Stimulated activated CD8-positive, alpha-beta memory T cell treated with anti-CD3 and anti-CD28 coated beads, Interleukin-15, amount 100 ng/mL, for 48 hours (primary cell): ENCODE data around the gene SIK1.
"Not testable (repeated sequence)": the region's sequence is repeated elsewhere in the genome, so short reads cannot be mapped to it uniquely, and the experiment has no call there.

ENCODE experiments used
- DNase-seq, 2 donors: peaks; one replicate each; pipeline ENCODE4 v3.0.0-alpha.2; 2020; ENCODE audit warnings: low read depth in 2 of 2

SIK1 gene

GRCh38 chr21:43439316-43440075 lies 12.6 kb upstream of the SIK1 start:
- DNase-seq, result not testable (repeated sequence)

GRCh38 chr21:43436272-43436671 lies 9.3 kb upstream of the SIK1 start:
- not testable (repeated sequence) for DNase-seq

DNA sequence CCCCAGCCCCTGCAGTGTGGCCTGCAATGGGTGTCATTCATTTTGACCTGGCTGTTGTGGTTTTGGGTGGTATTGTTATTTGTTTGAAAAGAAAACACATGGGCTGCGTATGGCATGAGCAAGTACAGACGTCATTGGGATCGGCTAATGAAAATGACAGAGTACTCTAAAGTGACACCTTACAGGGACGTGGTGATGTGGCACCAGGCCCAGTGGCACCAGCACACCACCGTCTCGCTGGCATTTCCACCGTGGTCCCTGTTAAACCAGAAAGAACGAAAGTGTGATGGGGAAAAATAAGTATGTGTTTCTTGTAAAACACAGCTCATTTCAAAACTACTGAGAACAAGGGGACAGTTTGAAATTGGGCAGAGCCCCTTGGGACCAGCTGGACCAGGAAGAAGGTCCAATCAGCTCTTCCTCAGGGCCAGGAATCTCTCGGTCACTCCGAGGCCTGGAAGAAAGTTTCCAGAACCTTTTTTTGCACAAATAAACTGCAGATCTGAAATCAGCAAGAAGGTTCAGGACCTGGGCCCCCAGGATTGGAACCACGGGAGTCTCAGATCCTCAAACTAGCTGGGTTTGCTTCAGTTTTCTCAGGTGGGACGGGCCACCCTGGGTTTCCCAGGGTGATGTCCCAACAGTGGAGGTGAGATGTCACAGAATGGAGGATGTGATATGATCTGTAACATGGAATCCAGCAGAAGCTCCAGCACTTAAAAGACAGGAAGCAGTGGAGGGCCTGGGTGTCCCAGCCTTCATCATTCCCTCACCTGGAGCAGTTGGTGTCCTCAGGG lies 6.6 kb upstream of the SIK1 start:
- not testable (repeated sequence) for DNase-seq

DNA sequence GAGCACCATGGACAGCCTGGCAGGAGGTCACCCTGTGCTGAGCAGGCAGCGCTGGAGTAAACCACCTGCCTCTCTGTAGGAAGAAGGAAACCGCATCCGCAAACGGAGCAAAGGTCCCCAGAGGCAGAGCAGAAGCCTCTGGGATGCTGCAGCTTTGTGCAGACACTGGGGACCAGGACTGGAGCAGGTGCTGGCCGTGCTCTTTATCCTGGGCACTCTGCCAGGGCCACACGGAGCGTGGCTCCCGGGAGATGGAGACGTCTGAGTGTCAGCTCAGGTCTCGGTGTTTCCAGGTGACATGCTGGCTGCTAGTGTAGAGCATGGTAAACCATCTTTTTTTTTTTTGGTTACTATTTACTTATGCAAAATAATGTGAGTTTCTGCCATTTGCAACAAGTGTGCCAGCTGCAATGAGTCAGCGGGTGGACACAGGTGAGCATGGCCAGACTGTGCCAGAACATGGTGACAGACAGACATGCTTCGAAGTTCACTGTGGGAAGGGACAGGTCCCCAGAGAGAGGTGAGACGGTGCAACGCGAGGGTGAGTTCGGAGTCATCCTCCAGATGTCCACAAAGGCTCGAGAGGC lies 4.0 kb upstream of the SIK1 start:
- not testable (repeated sequence) for DNase-seq

DNA sequence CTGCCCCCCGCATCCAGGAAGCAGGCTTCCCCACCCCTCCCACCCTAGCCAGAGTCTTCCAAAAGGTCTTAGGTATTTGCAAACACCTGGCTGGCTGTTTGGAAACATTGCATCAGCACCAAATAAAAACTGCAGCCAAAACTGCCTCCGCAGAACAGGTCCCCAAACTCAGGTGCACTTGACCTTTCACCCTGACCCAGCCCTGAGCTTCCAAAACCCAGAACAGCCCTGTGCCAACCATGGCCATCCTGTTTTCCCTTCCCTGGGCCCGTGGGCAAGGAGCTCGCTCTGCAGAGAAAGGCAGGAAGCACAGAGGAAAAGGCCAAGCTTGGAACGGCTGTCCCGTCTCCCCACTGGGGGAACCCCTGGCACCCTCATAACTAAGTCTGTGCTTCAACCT lies 2.0 kb upstream of the SIK1 start:
- DNase-seq, result not testable (repeated sequence)

DNA sequence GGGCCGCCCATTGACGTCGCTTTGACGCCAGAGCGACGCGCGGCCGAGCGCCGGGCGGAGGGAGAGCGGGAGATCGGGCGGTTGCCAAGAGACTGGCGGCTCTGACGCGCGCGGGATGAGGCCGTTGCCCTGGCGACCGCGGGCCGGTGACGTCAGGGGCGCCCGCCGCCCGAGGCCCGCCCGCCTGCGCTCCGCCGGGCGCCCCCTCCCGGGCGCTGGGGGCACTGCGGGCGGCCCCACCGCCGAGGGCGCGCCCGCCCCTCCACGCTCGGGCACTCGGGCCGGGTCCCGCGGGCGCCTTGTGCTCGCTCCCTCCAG lies 270 bp upstream of the SIK1 start:
- DNase-seq, result not testable (repeated sequence)

DNA sequence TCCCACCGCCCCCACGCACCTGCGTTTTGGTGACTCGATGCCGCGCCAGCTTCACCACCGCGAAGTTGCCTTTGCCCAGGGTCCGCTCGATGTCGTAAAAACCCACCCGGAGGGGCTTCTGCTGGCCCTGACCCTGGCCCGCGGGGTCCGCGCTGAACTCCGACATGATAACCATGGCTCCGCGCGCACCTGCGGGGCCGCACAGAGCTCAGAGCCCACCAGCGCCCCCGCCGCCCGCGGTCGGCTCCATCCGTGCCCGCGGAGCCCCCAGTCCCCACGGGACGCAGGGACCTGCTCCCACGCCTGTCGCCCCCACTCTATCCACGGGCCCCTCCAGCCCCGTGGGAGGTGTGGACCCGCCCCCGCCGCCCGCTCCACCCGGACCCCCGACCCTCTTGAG lies 927 bp downstream of the SIK1 start:
- DNase-seq, result not testable (repeated sequence)

DNA sequence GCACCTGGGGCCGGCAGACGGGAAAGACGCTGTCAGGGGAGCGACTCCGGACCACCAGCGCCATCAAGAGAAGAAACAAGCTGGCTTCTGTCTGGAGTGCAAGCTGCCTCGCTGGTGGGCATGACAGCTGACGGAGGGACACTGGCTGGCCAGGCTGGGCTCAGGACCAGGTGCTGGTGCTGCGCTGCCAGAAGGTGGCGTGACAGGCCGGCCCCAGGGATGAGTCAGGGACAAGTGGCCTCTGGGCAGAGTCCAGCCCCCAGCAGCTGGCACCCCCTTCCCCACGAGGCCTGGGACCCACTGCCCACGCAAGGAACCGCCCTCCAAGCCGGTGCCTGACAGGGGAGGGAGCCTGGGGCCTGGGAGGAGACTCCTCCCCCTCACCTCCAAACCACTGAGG lies 7.5 kb downstream of the SIK1 start:
- not testable (repeated sequence) for DNase-seq

- DNase-seq, result not testable (repeated sequence)
Observed at GRCh38 chr21:43414576-43414975, 12.4 kb downstream of the SIK1 start.

DNA sequence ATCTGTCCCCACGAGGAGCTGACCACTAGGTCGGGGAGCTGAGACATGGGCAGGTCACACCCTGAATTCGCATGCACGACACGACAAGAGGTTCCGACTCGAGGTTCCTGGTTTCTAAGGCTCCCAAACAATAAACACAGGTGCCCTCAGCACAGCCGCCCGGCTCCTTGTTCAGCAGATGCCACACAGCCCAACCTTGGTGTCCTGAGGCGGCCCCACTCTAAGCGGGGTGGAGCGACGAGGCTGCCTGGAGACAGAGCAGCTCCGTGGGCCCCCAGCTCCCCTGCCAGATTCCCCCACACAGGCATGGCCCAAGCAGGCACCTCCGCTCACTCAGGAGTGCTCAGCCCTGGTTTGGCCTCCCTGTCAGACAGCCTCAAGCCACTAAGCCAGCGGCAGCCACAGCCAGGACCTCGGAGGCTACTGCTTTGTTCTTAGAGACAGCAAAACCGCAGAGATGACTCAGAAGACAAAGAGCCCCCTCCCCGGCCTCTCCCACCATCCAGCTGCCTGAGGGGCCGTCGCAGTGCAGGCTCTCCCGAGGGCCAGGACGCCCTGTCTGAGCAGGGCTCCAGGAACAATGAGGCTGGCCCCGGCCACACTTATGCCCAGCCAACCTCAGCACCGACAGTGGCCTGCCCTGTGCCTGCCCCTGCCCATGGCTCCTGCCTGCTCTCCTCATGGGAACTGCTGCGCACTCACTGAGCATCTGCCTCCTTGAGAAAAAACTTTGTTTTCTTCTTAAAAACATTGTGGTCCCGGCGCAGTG lies 14.7 kb downstream of the SIK1 start:
- not testable (repeated sequence) for DNase-seq

GRCh38 chr21:43410456-43411068 lies 16.4 kb downstream of the SIK1 start:
- DNase-seq, result not testable (repeated sequence)

DNA sequence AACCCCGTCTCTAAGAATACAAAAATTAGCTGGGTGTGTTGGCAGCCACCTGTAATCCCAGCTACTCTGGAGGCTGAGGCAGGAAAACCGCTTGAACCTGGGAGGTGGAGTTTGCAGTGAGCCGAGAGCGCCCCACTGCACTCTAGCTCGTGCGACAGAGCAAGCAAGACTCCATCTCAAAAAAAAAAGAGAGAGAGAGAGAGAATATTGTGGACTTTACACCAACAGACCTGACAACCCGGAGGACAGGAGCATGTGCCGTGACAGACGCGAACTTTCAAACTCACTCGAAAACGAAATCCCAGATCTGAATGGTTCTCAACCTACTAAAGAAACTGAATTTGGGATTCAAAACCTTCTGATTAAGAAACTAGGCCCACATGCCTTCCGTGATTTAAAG lies 19.8 kb downstream of the SIK1 start:
- not testable (repeated sequence) for DNase-seq

DNA sequence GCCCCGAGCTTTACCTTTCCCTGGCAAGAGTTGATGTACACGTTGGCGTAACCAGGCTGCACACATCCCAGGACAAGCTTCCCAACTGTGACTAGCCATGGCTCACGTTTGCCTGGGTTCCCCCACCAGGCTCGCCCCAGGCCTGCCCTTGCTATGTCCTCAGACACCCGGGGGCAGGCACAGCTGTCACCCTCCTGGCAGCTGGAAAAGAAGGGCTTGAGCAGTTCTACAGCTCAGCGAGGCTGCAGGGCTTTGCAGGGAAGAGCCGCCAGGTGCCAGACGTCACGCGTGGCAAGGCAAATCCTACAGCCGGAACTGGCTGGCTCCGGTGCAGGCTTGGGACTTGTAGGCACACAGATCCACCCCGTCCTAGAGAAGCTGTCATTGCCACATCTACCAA lies 22.5 kb downstream of the SIK1 start:
- DNase-seq, result not testable (repeated sequence)

GRCh38 chr21:43403651-43404430 lies 23.1 kb downstream of the SIK1 start:
- DNase-seq, result not testable (repeated sequence)

DNA sequence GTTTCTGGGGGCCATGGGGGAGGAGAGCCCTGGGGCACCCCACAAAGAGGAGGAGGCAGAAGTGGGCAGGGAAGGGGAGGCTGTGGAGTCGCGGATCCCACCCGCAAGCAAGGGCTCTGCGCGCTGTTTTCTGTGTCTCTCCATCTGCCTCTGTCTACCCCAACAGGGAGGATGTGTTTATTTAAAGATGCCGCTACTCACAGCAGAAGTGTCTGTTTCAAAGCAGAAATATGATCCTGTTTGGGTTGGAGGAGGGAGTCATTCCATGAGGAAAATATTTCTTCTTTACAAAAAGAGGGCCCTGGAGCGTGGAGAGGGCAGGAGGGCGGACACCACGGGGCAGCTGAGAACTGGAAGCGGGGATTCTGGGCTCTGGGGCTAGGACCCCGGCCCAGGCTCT lies 25.8 kb downstream of the SIK1 start:
- not testable (repeated sequence) for DNase-seq

GRCh38 chr21:43399595-43400015 lies 27.3 kb downstream of the SIK1 start:
- not testable (repeated sequence) for DNase-seq

- not testable (repeated sequence) for DNase-seq
Observed at GRCh38 chr21:43399136-43399535, 27.8 kb downstream of the SIK1 start.

DNA sequence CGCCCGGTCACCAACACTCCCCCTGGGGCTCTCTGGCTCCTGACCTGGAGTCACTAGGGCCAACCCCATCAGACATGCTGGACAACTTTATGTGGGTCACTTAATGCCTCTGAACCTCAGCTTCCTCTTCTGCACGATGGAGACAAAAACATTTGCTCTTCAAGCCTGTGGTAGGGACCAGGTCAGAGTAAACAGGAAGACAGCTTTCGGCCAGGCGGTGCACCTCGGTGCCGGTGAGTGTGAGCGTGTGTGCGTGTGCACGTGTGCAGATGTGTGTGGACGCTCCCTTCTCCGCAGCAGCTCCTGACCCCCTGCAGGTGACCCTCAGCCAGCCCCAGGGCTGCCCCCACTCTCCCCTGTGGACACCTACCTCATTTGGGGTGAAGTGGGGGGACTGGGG lies 28.4 kb downstream of the SIK1 start:
- DNase-seq, result not testable (repeated sequence)

- not testable (repeated sequence) for DNase-seq
Observed at GRCh38 chr21:43398000-43398399, 28.9 kb downstream of the SIK1 start.

- DNase-seq, result not testable (repeated sequence)
Observed at GRCh38 chr21:43397439-43397808, 29.5 kb downstream of the SIK1 start.
